22Rv1 (cell line): ENCODE measurements around the gene SLC2A4.

Experiments
- H3K27ac ChIP-seq: fragments of 450-650 bp; 2 replicates; pipeline ENCODE4 v1.5.1; 2017
- CTCF ChIP-seq: fragments of 450-650 bp; IDR thresholded peaks from 2 replicates; pipeline ENCODE4 v1.5.1; 2017; ENCODE audit warnings: mild to moderate bottlenecking
- ZFX ChIP-seq: fragments of 450-650 bp; IDR thresholded peaks from 2 replicates; pipeline ENCODE4 v1.6.1; 2017; ENCODE audit warnings: antibody characterized with exemption, borderline replicate concordance

The SLC2A4 gene

DNA sequence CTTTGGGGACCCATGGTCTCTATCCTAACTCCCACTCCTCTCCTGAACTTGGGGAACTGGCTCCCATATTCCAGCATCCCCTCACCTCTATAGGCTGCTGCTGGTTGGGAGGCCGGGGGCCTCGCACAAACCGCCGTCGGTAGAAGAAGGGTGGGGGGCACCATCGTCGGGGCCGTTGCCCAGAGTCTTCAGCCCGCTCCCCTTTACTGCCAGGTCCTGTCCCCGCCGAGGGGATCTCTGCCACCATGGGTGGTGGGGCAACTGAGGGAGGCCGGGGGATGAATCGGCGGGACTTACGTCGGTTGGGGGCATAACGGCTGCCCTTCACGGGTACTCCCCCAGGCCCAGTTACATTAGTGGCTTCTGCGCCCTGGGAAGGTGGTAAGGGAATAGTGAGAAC, 8.6 kb downstream of the SLC2A4 start:
- H3K27ac ChIP-seq = no peak overlapping the region
- TF ChIP-seq CTCF (no peak), ZFX (no peak)

DNA sequence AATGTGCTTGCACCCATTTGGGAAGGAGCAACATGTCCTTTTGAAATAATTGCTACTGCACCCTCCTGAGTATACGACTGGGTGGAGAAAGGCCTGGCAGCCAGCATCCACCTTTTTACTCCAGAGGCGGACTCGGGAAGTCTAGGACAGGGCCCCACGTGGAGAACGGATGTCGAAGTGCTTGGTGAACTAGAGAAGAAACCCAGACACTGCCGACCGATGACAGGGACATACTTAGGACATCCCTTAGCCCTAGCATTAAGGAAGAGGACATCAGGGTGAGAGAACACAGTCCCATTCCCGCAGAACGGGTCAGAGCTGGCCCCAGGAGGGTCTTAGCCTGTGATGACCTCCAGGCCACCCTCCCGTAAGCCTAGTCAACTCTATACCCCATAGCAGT, 9.2 kb downstream of the SLC2A4 start:
- H3K27ac ChIP-seq = no peak overlapping the region
- TF ChIP-seq ZFX (no peak), CTCF (no peak)

DNA sequence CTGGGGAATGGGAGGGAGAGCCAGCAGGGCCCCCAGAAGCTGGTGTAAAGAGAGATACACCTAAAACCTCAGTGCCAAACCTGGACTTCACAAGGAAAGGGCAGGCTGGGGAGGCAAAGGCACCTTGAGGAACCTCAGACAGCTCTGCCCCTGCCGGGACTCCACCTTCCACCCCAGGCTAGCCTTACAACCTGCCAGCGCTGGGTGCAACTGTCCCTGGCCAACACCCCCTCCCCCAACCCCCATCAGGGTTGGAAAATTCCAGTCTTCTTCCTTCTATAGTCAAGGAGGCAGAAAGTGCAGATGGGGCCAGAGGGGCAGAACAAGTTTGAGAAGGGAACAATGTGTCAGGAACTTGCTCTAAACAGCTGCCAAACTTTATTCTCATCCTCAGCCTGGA, 10.7 kb downstream of the SLC2A4 start:
- TF ChIP-seq ZFX = no peak
- H3K27ac ChIP-seq = no peak overlapping the region

DNA sequence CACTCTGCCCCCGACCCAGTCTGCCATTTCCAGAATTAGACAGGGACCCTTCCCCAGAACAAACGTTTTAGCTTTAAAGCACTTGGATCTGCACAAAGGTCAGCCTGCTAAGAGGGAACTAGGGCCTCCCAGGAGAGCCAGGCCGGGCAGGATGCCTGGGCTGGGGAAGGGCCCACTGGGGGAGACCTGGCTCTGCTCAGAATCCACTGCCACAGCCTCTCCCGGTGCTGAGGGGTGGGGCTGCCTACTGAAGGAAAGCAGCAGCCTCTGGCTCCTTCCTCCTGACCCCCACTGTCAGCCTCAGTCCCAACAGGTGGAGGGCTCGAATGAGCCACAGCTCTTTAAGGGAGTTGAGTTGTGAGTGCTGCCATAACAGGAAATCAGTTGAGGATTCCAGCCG, 11.2 kb downstream of the SLC2A4 start:
- H3K27ac ChIP-seq = peak overlapping the region; percentile 100; the same call in 1 of the 2 replicates
- TF ChIP-seq ZFX (no peak), CTCF (no peak)

DNA sequence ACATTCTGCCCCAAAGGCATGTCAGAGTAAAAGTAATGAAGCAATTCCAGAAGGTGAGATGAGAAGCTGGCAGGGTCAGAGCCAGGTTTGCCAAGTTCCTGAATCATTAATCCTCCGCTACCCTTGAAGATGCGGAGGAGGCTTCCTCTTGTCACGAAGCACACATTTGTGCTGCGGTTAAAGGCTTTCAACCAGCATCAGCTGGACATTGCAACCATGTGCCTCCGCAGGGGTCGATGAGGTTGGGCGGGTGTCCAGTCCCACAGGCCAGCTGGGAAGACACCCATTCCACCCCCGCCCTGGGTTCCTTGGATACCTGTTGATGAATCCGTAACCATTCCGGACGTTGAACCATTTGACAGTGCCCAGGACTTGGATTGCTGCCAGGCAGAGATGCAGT, 11.6 kb downstream of the SLC2A4 start:
- no peak for TF ChIP-seq ZFX
- no peak for TF ChIP-seq CTCF
- H3K27ac ChIP-seq = peak overlapping the region; percentile 100; the same call in 1 of the 2 replicates

GRCh38 chr17:7293816-7294613, 12.5 kb downstream of the SLC2A4 start:
- peak overlapping the region; percentile 100 for H3K27ac ChIP-seq

GRCh38 chr17:7294614-7295153, 13.2 kb downstream of the SLC2A4 start, which contains the start of gene YBX2:
YBX2 (minus strand) TSS chr17:7294639; CDS start chr17:7294500, 139 bp downstream.
- TF ChIP-seq ZFX = no peak
- peak within 1 kb of the TSS; percentile 100 for H3K27ac ChIP-seq

More at GRCh38 chr17:7293816-7294613, 12.5 kb downstream of the SLC2A4 start:
- TF ChIP-seq ZFX (no peak), CTCF (no peak)
